ENCODE results near the gene MAP3K2.
A peak's percentile ranks its signal among the peaks of the same experiment; 100 is the strongest.

MAP3K2 gene

GRCh38 chr2:127310980-127311379 is 76.8 kb downstream of the MAP3K2 start:
- DNase-seq = no peak
- CTCF ChIA-PET = no interaction called here
- no peaks in the 10 kb centered on the region for H3K27me3 Mint-ChIP-seq
- no peaks in the 10 kb centered on the region for H3K4me1 Mint-ChIP-seq
- peaks cover 52% of the 10 kb centered on the region for H3K36me3 Mint-ChIP-seq
- no peak overlapping the region for H3K4me3 Mint-ChIP-seq
- no peak overlapping the region for H3K27ac Mint-ChIP-seq
- no peaks in the 10 kb centered on the region for H3K9me3 Mint-ChIP-seq

DNA sequence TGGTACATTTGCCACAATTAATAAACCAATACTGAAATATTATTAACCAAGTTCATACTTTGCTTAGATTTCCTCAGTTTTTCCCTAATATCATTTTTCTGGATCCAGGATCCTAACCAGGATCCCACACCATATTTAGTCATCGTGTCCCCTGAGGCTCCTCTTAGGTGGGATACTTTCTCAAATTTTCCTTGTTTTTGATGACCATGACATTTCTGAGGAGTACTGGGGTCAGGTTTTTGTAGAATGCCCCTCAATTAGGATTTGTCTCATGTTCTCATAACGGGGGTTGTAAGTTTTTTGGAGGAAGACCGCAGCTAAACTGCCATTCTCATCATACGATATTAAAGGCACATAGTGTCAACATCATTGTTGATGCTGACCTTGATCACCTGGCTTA is 78.3 kb downstream of the MAP3K2 start:
- DNase-seq = no peak
- no peaks in the 10 kb centered on the region for H3K27me3 Mint-ChIP-seq
- H3K36me3 Mint-ChIP-seq = peaks cover 46% of the 10 kb centered on the region
- H3K4me1 Mint-ChIP-seq = no peaks in the 10 kb centered on the region
- no peak overlapping the region for H3K27ac Mint-ChIP-seq
- H3K4me3 Mint-ChIP-seq = no peak overlapping the region
- CTCF ChIA-PET = no interaction called here
- no peaks in the 10 kb centered on the region for H3K9me3 Mint-ChIP-seq

- Mint-ChIP-seq H3K27me3 (no peaks in the 10 kb centered on the region), H3K4me3 (no peak overlapping the region), H3K27ac (no peak overlapping the region), H3K4me1 (no peaks in the 10 kb centered on the region), H3K9me3 (no peaks in the 10 kb centered on the region), H3K36me3 (peaks cover 41% of the 10 kb centered on the region)
- CTCF ChIA-PET = interaction anchor here (0.7 kb wide), 1 partner anchor 144 kb away, joined by 3 read pairs; no protein-coding TSS in a partner anchor
- DNase-seq = no peak
Observed at GRCh38 chr2:127308586-127309138, 79.1 kb downstream of the MAP3K2 start.

DNA sequence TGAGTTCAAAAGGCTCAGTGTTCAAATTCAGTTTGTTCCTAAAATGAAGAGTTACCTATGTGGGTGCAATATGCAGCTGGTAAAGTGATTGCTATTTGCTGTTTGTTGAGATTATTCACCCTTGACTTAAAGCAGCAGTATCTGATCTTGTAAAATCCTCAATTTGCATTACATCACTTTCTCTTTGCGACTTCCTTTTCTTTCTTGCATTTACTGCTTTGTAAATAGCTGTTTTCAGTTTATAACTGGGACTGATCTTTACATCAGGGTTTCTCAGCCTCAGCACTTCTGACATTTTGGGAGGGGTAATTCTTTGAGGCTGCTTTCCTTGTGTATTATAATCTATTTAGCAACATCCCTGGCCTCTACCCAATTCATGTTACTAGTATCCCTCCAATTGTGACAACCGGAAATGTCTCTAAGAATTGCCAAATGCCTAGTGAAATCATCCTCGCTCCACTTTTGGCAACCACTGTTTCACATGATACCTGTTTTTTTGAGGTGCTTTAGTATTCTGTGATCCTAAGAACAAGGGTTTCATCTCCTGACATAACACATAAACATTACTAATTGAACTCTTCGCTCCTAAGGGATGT is 81.7 kb downstream of the MAP3K2 start:
- CTCF ChIA-PET = interaction anchor here (0.7 to 1.5 kb wide), 2 partner anchors 25 to 30 kb away, joined by 3 to 5 read pairs; no protein-coding TSS in a partner anchor
- no peaks in the 10 kb centered on the region for H3K4me1 Mint-ChIP-seq
- H3K27ac Mint-ChIP-seq = no peak overlapping the region
- peaks cover 38% of the 10 kb centered on the region for H3K36me3 Mint-ChIP-seq
- H3K9me3 Mint-ChIP-seq = no peaks in the 10 kb centered on the region
- H3K27me3 Mint-ChIP-seq = no peaks in the 10 kb centered on the region
- no peak for DNase-seq
- H3K4me3 Mint-ChIP-seq = no peak overlapping the region

DNA sequence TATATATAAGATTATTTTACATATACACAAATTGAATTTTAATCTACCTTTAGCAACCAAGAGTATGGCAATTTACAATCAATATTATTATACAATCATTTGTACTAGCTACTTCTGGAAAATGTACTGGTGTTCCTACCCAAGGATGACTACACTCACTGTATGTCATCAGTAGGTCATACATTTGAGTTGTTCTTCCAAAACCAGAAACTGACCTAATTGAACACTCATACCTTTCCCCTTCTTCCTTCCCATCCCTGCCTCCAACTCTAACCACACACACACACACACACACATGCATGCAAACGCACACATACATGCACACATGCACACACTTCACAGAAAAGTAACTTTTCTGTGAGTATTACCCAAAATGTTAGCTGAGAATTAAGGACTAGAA is 85.6 kb downstream of the MAP3K2 start:
- Mint-ChIP-seq H3K36me3 (peaks cover 21% of the 10 kb centered on the region), H3K9me3 (no peaks in the 10 kb centered on the region), H3K4me1 (no peaks in the 10 kb centered on the region), H3K27me3 (no peaks in the 10 kb centered on the region), H3K27ac (no peak overlapping the region), H3K4me3 (no peak overlapping the region)
- CTCF ChIA-PET = no interaction called here
- no peak for DNase-seq

- Mint-ChIP-seq H3K36me3 (peaks cover 38% of the 10 kb centered on the region), H3K27ac (peak within 1 kb of the TSS; percentile 89), H3K27me3 (no peaks in the 10 kb centered on the region), H3K4me3 (peak within 1 kb of the TSS; percentile 98), H3K9me3 (no peaks in the 10 kb centered on the region), H3K4me1 (peaks cover 26% of the 10 kb centered on the region)
- peak; percentile 90 for DNase-seq
- CTCF ChIA-PET = interaction anchor here (0.7 to 2.3 kb wide), 4 partner anchors 122 to 346 kb away, joined by 3 to 10 read pairs (median 3); no protein-coding TSS in a partner anchor
Observed at GRCh38 chr2:127293748-127294562, 93.8 kb downstream of the MAP3K2 start, which contains the start of gene ERCC3. TSS of gene ERCC3 (minus strand) at chr2:127294144. CDS start at chr2:127294081, 63 bp downstream.

DNA sequence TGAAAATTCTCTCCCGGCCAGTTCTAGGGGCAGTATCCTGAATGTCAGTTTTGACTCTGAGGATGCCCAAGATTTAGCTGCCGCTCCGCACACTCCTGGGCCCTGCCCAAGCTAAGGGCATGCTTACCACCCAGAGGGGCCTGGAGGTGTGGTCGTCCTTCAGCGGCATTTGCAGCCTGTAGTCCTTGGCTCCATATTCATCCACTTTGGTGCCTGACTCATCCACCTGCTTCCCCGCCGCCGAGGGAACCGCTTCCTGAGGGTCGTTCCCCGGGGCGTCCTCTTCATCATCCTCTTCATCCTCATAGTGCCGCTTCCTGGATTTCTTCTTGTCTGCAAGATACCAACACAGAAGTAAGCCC is 94.4 kb downstream of the MAP3K2 start:
- Mint-ChIP-seq H3K27me3 (no peaks in the 10 kb centered on the region), H3K36me3 (peaks cover 44% of the 10 kb centered on the region), H3K27ac (peak overlapping the region; percentile 89), H3K4me3 (peak overlapping the region; percentile 98), H3K9me3 (no peaks in the 10 kb centered on the region), H3K4me1 (peaks cover 26% of the 10 kb centered on the region)
- no peak for DNase-seq
- CTCF ChIA-PET = interaction anchor here (0.8 to 2.3 kb wide), 4 partner anchors 122 to 212 kb away, joined by 3 to 10 read pairs (median 3); no protein-coding TSS in a partner anchor

- no peak overlapping the region for H3K27ac Mint-ChIP-seq
- DNase-seq = no peak
- no peak overlapping the region for H3K4me3 Mint-ChIP-seq
- no peaks in the 10 kb centered on the region for H3K27me3 Mint-ChIP-seq
- H3K9me3 Mint-ChIP-seq = no peaks in the 10 kb centered on the region
- H3K4me1 Mint-ChIP-seq = peaks cover 11% of the 10 kb centered on the region
- CTCF ChIA-PET = interaction anchor here (1.1 kb wide), 1 partner anchor 127 kb away, joined by 3 read pairs; no protein-coding TSS in a partner anchor
- H3K36me3 Mint-ChIP-seq = peaks cover 79% of the 10 kb centered on the region
Observed at GRCh38 chr2:127288274-127288673, 99.5 kb downstream of the MAP3K2 start.

GRCh38 chr2:127283275-127283674 is 104.5 kb downstream of the MAP3K2 start:
- no peaks in the 10 kb centered on the region for H3K27me3 Mint-ChIP-seq
- H3K9me3 Mint-ChIP-seq = no peaks in the 10 kb centered on the region
- CTCF ChIA-PET = no interaction called here
- no peak for DNase-seq
- H3K4me3 Mint-ChIP-seq = no peak overlapping the region
- peaks cover 70% of the 10 kb centered on the region for H3K36me3 Mint-ChIP-seq
- H3K27ac Mint-ChIP-seq = no peak overlapping the region
- H3K4me1 Mint-ChIP-seq = peaks cover 2% of the 10 kb centered on the region

- no peak for DNase-seq
- Mint-ChIP-seq H3K4me3 (no peak overlapping the region), H3K4me1 (peaks cover 13% of the 10 kb centered on the region), H3K27ac (no peak overlapping the region), H3K9me3 (no peaks in the 10 kb centered on the region), H3K27me3 (no peaks in the 10 kb centered on the region), H3K36me3 (peaks cover 73% of the 10 kb centered on the region)
- CTCF ChIA-PET = no interaction called here
Observed at GRCh38 chr2:127280693-127281092, 107.1 kb downstream of the MAP3K2 start.

DNA sequence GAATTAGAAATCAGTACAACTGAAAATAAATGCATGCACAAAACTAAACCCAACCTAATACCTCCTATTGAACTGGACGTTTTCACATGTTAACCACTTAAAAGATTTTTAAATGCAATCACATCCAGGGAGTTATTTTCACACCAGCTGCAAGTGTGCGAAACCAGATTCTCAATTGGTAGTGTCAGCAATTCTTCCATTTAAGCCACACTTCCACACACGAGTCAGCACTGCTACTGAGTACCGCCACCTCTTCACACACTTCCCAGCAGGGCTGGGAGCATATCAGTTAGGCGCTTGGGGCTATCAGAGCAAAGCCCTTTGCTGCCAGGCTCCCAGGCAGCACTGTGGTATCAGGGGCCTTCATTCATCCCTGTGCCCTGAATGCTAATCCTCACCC is 108.0 kb downstream of the MAP3K2 start:
- H3K4me1 Mint-ChIP-seq = peaks cover 15% of the 10 kb centered on the region
- no peak for DNase-seq
- CTCF ChIA-PET = interaction anchor here (1.2 kb wide), 1 partner anchor 83 kb away, joined by 6 read pairs; no protein-coding TSS in a partner anchor
- H3K27ac Mint-ChIP-seq = no peak overlapping the region
- H3K27me3 Mint-ChIP-seq = no peaks in the 10 kb centered on the region
- H3K36me3 Mint-ChIP-seq = peaks cover 74% of the 10 kb centered on the region
- no peaks in the 10 kb centered on the region for H3K9me3 Mint-ChIP-seq
- H3K4me3 Mint-ChIP-seq = no peak overlapping the region

- peak overlapping the region; percentile 4 for H3K27ac Mint-ChIP-seq
- no peak for DNase-seq
- H3K36me3 Mint-ChIP-seq = peaks cover 70% of the 10 kb centered on the region
- peaks cover 14% of the 10 kb centered on the region for H3K4me1 Mint-ChIP-seq
- H3K4me3 Mint-ChIP-seq = no peak overlapping the region
- CTCF ChIA-PET = interaction anchor here (1.2 kb wide), 1 partner anchor 82 kb away, joined by 6 read pairs; no protein-coding TSS in a partner anchor
- H3K27me3 Mint-ChIP-seq = no peaks in the 10 kb centered on the region
- no peaks in the 10 kb centered on the region for H3K9me3 Mint-ChIP-seq
Observed at GRCh38 chr2:127278959-127279358, 108.8 kb downstream of the MAP3K2 start.

GRCh38 chr2:127277028-127277427 is 110.7 kb downstream of the MAP3K2 start:
- peaks cover 14% of the 10 kb centered on the region for H3K4me1 Mint-ChIP-seq
- H3K4me3 Mint-ChIP-seq = no peak overlapping the region
- CTCF ChIA-PET = interaction anchor here (1.0 kb wide), 1 partner anchor 80 kb away, joined by 3 read pairs; no protein-coding TSS in a partner anchor
- H3K36me3 Mint-ChIP-seq = peaks cover 64% of the 10 kb centered on the region
- H3K27me3 Mint-ChIP-seq = no peaks in the 10 kb centered on the region
- no peaks in the 10 kb centered on the region for H3K9me3 Mint-ChIP-seq
- no peak overlapping the region for H3K27ac Mint-ChIP-seq
- DNase-seq = no peak

DNA sequence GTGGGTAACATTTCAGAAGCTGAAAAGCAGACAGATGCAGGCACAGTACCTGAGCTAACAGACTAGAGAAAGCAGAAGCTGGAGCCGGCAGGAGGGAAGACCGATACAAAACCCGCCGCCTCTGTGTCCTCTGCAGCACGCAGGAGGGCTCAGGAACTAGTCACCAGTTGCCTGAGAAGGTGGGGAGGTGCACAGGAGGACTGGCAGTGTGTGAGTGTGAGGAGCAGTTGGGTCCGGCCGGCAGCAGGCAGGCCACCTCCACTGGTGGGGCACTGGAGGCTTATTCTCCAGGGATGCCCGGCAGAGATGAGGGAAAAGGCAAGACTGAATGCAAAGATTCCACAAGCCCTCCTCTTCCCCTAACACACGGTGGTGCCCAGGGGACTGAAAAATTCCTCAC is 112.0 kb downstream of the MAP3K2 start:
- H3K4me3 Mint-ChIP-seq = no peak overlapping the region
- peaks cover 14% of the 10 kb centered on the region for H3K4me1 Mint-ChIP-seq
- peak overlapping the region; percentile 81 for H3K27ac Mint-ChIP-seq
- CTCF ChIA-PET = interaction anchor here (0.6 kb wide), 1 partner anchor 30 kb away, joined by 3 read pairs; no protein-coding TSS in a partner anchor
- H3K36me3 Mint-ChIP-seq = peaks cover 67% of the 10 kb centered on the region
- H3K9me3 Mint-ChIP-seq = no peaks in the 10 kb centered on the region
- DNase-seq = no peak
- H3K27me3 Mint-ChIP-seq = no peaks in the 10 kb centered on the region
